OCI-LY1 (cell line): ENCODE data around the gene NEURL1.

Experiments
- H2AFZ ChIP-seq: fragments of 200-600 bp; sonication (generic), shearing (Covaris generic); 2 replicates; pipeline ENCODE4 v1.6.0; 2014; ENCODE audit warnings: antibody characterized with exemption, mild to moderate bottlenecking, low read length
- H3F3A ChIP-seq: fragments of 200-600 bp; sonication (generic), shearing (Covaris generic); 2 replicates; pipeline ENCODE4 v1.6.0; 2014; ENCODE audit warnings: mild to moderate bottlenecking, antibody characterized with exemption, low read length, moderate library complexity; ENCODE audit not compliant: insufficient read depth
- H3K27ac ChIP-seq: fragments of 200-600 bp; sonication (generic); 2 replicates; pipeline ENCODE4 v1.5.1; 2014; ENCODE audit warnings: low read length, mixed run types, mild to moderate bottlenecking, low read depth; ENCODE audit not compliant: poor library complexity, severe bottlenecking
- H3K27me3 ChIP-seq: fragments of 200-600 bp; sonication (generic); 2 replicates; pipeline ENCODE4 v1.6.0; 2014; ENCODE audit warnings: antibody characterized with exemption, mild to moderate bottlenecking, low read length, moderate library complexity; ENCODE audit not compliant: insufficient read depth
- H3K36me3 ChIP-seq: fragments of 200-600 bp; sonication (generic); 2 replicates; pipeline ENCODE4 v1.6.1; 2014; ENCODE audit warnings: mild to moderate bottlenecking, antibody characterized with exemption, low read length, moderate library complexity, mixed read lengths; ENCODE audit not compliant: insufficient read depth
- H3K4me1 ChIP-seq: fragments of 200-600 bp; sonication (generic); 2 replicates; pipeline ENCODE4 v1.5.1; 2014; ENCODE audit warnings: mild to moderate bottlenecking, low read length, moderate library complexity; ENCODE audit not compliant: insufficient read depth, severe bottlenecking
- H3K4me2 ChIP-seq: fragments of 200-600 bp; sonication (generic), shearing (Covaris generic); 2 replicates; pipeline ENCODE4 v1.6.1; 2014; ENCODE audit warnings: low read length
- H3K4me3 ChIP-seq: fragments of 200-600 bp; sonication (generic); 2 replicates; pipeline ENCODE4 v1.5.1; 2014; ENCODE audit warnings: low read length, low read depth, mild to moderate bottlenecking, mixed read lengths; ENCODE audit not compliant: poor library complexity, severe bottlenecking
- H3K79me2 ChIP-seq: fragments of 200-600 bp; shearing (Covaris generic); 2 replicates; pipeline ENCODE4 v1.6.1; 2016; ENCODE audit warnings: mixed run types, low read length, mixed read lengths; ENCODE audit not compliant: insufficient read depth
- H3K9ac ChIP-seq: fragments of 200-600 bp; sonication (generic), shearing (Covaris generic); 2 replicates; pipeline ENCODE4 v1.6.1; 2014; ENCODE audit warnings: mild to moderate bottlenecking, low read length, mixed read lengths
- H3K9me2 ChIP-seq: fragments of 200-600 bp; sonication (generic), shearing (Covaris generic); 2 replicates; pipeline ENCODE4 v1.6.1; 2014; ENCODE audit warnings: low read depth, mild to moderate bottlenecking, low read length, mixed read lengths
- H3K9me3 ChIP-seq: fragments of 200-600 bp; shearing (Covaris generic); 2 replicates; pipeline ENCODE4 v1.6.1; 2014; ENCODE audit warnings: low read length, mixed read lengths
- H4K20me1 ChIP-seq: fragments of 200-600 bp; sonication (generic), shearing (Covaris generic); 2 replicates; pipeline ENCODE4 v1.6.0; 2016; ENCODE audit warnings: mild to moderate bottlenecking, low read length; ENCODE audit not compliant: insufficient read depth
- EZH2 ChIP-seq: fragments of 200-600 bp; sonication (generic), shearing (Covaris generic); IDR thresholded peaks from 2 replicates; pipeline ENCODE4 v1.8.0; 2017; ENCODE audit warnings: borderline replicate concordance, mixed run types, mild to moderate bottlenecking, antibody characterized with exemption, low read length, moderate library complexity, mixed read lengths
- TF ChIP-seq, protein P1 (sequence below): fragments of 200-600 bp; sonication (generic), shearing (Covaris generic); IDR thresholded peaks from 2 replicates; pipeline ENCODE4 v1.5.1; 2017; ENCODE audit warnings: mild to moderate bottlenecking, antibody characterized with exemption, low read length, moderate library complexity, mixed read lengths

The NEURL1 gene

GRCh38 chr10:103616705-103617601 lies 123.4 kb downstream of the NEURL1 start:
- Histone ChIP-seq H3K4me3 (no peak overlapping the region), H3K9me3 (no peaks in the 10 kb centered on the region), H3K4me1 (no peaks in the 10 kb centered on the region), H3K4me2 (no peak overlapping the region), H3K27ac (no peak overlapping the region), H2AFZ (no peak overlapping the region), H3K27me3 (no peaks in the 10 kb centered on the region; the same call in 1 of the 2 replicates), H4K20me1 (no peaks in the 10 kb centered on the region), H3K9me2 (no peaks in the 10 kb centered on the region), H3F3A (no peaks in the 10 kb centered on the region), H3K79me2 (no peaks in the 10 kb centered on the region), H3K9ac (no peak overlapping the region), H3K36me3 (no peaks in the 10 kb centered on the region)
- TF ChIP-seq EZH2, result no peak

DNA sequence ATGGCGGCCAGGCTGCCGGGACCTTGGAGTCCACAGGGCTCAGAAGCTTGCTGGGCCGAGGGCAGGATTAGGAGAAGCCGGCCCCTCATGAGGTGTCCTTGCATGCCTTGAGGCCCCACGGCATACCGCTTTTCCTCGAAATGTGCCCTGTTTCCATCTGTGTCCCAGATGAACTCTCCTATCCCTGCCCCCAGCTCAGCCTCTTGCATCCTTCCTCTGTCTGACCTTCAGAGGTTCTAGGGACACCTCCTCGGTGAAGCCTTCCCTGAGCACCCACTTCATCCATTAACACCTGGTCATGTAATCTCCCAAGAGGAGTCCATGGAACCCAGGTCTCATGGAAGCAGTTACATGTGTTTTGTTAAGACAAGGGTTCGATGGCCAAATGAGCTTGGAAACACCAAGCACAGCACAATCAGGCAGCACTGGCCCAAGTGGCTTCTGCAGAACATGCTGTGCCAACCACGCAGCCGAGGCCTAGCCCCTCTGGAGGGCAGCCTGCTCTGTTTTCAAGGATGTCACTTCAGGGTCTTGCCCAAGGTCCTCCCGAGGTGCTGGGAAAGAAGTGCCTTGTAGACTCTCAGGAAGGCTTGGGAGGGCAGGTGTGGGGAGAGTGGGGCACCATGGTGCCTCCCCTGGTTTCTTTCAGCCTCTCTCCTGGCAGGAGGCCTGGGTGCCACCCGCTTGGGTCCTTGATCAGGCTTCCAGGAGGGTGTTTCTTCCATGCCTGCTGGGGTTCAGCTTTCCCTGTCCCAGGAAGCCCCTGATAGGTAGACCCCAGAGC lies 124.3 kb downstream of the NEURL1 start:
- Histone ChIP-seq H3K36me3 (no peaks in the 10 kb centered on the region), H3K27ac (no peak overlapping the region), H2AFZ (no peak overlapping the region), H3K9ac (no peak overlapping the region), H3K79me2 (no peaks in the 10 kb centered on the region), H3K9me2 (no peaks in the 10 kb centered on the region), H3K27me3 (no peaks in the 10 kb centered on the region; the same call in 1 of the 2 replicates), H4K20me1 (no peaks in the 10 kb centered on the region), H3K4me1 (no peaks in the 10 kb centered on the region), H3F3A (no peaks in the 10 kb centered on the region), H3K9me3 (no peaks in the 10 kb centered on the region), H3K4me3 (no peak overlapping the region), H3K4me2 (no peak overlapping the region)
- TF ChIP-seq, protein P1, sequence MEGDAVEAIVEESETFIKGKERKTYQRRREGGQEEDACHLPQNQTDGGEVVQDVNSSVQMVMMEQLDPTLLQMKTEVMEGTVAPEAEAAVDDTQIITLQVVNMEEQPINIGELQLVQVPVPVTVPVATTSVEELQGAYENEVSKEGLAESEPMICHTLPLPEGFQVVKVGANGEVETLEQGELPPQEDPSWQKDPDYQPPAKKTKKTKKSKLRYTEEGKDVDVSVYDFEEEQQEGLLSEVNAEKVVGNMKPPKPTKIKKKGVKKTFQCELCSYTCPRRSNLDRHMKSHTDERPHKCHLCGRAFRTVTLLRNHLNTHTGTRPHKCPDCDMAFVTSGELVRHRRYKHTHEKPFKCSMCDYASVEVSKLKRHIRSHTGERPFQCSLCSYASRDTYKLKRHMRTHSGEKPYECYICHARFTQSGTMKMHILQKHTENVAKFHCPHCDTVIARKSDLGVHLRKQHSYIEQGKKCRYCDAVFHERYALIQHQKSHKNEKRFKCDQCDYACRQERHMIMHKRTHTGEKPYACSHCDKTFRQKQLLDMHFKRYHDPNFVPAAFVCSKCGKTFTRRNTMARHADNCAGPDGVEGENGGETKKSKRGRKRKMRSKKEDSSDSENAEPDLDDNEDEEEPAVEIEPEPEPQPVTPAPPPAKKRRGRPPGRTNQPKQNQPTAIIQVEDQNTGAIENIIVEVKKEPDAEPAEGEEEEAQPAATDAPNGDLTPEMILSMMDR, result no peak
- TF ChIP-seq EZH2, result no peak

DNA sequence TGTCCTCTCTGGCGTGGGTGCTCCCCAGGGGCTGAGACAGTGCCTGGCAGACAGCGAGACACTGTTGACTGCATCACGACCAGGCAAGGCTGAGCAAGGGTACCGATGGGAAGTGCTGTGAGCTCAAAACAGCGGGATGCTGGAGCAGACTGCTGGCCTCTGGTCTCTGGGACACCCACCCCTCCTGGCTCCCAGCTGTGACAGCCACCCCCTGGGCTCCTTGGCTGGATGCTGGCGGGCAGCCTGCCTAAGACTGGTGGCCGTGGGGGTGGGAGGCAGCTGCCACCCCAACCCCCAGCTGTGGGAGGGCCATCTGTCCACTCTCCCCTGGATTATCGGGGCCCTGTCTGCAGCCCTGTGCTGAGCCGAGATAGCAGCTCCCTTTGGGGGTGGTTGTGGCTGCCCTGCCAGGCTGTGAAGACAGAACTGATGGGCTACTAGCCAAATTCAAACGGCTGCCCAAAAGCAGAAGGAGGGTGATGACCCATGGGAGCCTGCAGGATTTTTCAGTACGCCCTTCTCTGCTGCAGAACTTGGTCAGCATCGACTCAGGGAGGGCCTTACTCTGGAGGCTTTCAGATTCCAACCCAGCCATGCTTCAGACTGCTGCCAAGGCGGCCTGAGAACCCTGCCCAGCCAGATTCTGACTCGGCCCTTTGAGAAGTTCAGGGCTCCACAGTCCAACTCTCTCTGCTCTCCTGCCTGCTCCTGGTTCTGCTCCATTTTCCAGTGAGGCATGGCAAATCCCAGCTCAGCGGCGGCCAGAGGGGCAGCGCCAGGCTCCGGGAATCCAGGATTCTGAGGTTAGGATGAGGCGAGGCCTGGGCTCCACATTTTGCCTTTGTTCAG lies 125.3 kb downstream of the NEURL1 start:
- Histone ChIP-seq H3K27ac (no peak overlapping the region), H3F3A (no peaks in the 10 kb centered on the region), H3K36me3 (no peaks in the 10 kb centered on the region), H4K20me1 (no peaks in the 10 kb centered on the region), H3K4me1 (no peaks in the 10 kb centered on the region), H3K27me3 (no peaks in the 10 kb centered on the region), H3K9me2 (no peaks in the 10 kb centered on the region), H3K79me2 (no peaks in the 10 kb centered on the region), H3K9ac (no peak overlapping the region), H3K9me3 (no peaks in the 10 kb centered on the region), H3K4me2 (no peak overlapping the region), H3K4me3 (no peak overlapping the region), H2AFZ (no peak overlapping the region)
- TF ChIP-seq EZH2, result no peak
- TF ChIP-seq, protein P1, result no peak
